ENCODE results near the gene OPTC. TPM values are rescaled to one million over a fixed set of nuclear protein-coding genes. Genes with fewer than 3 reads are reported as not detected.

The OPTC gene
- total RNA-seq, 4 donors from 2014 or later: not detected

- TF ChIP-seq CTCF (IDR thresholded peaks at IDR 0.05; ENCODE audit: low read depth): no peak
These were observed 11.7 kb downstream of the OPTC start for GRCh38 chr1:203505526-203506204.

- TF ChIP-seq CTCF (IDR thresholded peaks at IDR 0.05; ENCODE audit: low read depth): no peak
These were observed 13.1 kb downstream of the OPTC start for GRCh38 chr1:203506858-203507626.

- TF ChIP-seq CTCF (IDR thresholded peaks at IDR 0.05; ENCODE audit: low read depth): no peak
These were observed 13.8 kb downstream of the OPTC start for GRCh38 chr1:203507759-203508158.

GRCh38 chr1:203508463-203509073, 14.6 kb downstream of the OPTC start:
- TF ChIP-seq CTCF (IDR thresholded peaks at IDR 0.05; ENCODE audit: low read depth): no peak

- TF ChIP-seq CTCF (IDR thresholded peaks at IDR 0.05; ENCODE audit: low read depth): no peak
These were observed 15.2 kb downstream of the OPTC start for GRCh38 chr1:203509135-203509534.

GRCh38 chr1:203511513-203511912, 17.6 kb downstream of the OPTC start:
- no peak for TF ChIP-seq CTCF (IDR thresholded peaks at IDR 0.05; ENCODE audit: low read depth)

GRCh38 chr1:203511930-203512329, 18.0 kb downstream of the OPTC start:
- TF ChIP-seq CTCF (IDR thresholded peaks at IDR 0.05; ENCODE audit: low read depth): no peak
